Measurements from ENCODE around the gene SLC38A1.

SLC38A1 gene

DNA sequence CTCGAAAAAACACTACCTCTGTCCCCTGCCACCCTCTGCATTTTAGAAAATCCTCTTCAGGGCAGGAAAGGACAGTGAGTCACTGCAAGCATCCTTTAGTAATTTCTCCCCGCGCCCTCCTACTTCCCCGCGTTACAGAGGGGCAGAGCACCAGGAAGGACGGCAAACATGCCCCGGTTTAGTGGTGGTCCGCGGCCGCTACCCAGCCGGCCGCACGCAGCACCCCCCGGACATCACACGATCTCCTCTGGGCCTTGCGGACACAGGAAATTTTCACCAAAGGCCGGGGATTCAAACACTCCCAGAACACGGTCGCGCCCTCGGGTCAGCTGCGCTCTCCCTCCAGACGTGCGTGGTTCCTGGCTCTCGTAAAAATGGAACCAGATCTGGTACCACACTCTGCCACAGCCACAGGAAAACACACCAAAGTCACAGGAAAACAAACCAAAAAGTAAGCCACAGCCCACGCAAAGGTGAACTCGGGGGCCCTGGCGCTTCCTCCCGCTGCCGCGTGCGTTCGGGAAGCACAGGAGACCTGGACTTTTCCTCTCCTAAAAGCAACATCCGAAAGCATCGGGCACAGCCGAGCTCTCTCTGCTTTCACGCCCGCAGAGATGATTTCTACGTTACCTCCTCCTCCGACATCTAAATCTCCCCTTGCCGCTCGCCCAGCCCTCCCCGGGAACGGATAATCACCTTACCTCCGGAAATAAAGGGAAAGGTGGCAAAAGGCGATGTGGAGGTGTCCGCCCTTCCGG is 839 bp downstream of the SLC38A1 start:
- peak overlapping the region; percentile 96 for H3K27ac ChIP-seq
- TF ChIP-seq, protein P1, sequence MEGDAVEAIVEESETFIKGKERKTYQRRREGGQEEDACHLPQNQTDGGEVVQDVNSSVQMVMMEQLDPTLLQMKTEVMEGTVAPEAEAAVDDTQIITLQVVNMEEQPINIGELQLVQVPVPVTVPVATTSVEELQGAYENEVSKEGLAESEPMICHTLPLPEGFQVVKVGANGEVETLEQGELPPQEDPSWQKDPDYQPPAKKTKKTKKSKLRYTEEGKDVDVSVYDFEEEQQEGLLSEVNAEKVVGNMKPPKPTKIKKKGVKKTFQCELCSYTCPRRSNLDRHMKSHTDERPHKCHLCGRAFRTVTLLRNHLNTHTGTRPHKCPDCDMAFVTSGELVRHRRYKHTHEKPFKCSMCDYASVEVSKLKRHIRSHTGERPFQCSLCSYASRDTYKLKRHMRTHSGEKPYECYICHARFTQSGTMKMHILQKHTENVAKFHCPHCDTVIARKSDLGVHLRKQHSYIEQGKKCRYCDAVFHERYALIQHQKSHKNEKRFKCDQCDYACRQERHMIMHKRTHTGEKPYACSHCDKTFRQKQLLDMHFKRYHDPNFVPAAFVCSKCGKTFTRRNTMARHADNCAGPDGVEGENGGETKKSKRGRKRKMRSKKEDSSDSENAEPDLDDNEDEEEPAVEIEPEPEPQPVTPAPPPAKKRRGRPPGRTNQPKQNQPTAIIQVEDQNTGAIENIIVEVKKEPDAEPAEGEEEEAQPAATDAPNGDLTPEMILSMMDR (IDR thresholded peaks at IDR 0.05): no peak
- H3K27me3 ChIP-seq (ENCODE audit: control insufficient read depth, insufficient read depth, low read length): no peaks in the 10 kb centered on the region
- H3K36me3 ChIP-seq (ENCODE audit: control insufficient read depth, insufficient read depth, low read length): no peaks in the 10 kb centered on the region
- H3K9me3 ChIP-seq (ENCODE audit: control insufficient read depth, low read length): no peaks in the 10 kb centered on the region
- H3K9ac ChIP-seq: peak overlapping the region; percentile 82
- peak overlapping the region; percentile 97 for H2AFZ ChIP-seq
- peak overlapping the region; percentile 89 for H3K4me2 ChIP-seq (ENCODE audit: low read length)
- H3K4me1 ChIP-seq: peaks cover 23% of the 10 kb centered on the region
- H3K4me3 ChIP-seq (ENCODE audit: low read depth, low read length): peak overlapping the region; percentile 76
- H3K79me2 ChIP-seq: peaks cover 31% of the 10 kb centered on the region

DNA sequence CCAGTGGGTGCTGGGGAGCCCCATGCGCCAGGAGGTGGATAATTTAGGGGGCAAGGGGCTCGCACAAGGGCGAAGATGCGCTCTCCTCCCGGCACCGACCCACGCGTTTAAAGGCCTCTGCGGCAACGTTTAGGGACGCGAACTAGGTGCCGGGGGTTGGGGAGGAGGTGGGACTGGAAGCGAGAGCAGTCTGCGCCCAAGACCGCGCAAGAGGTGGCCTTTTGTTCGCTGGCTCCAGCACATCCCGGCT is 1.3 kb downstream of the SLC38A1 start:
- peaks cover 23% of the 10 kb centered on the region for H3K4me1 ChIP-seq
- peak overlapping the region; percentile 89 for H3K4me2 ChIP-seq (ENCODE audit: low read length)
- no peaks in the 10 kb centered on the region for H3K36me3 ChIP-seq (ENCODE audit: control insufficient read depth, insufficient read depth, low read length)
- peak overlapping the region; percentile 97 for H2AFZ ChIP-seq
- TF ChIP-seq, protein P1 (IDR thresholded peaks at IDR 0.05): no peak
- peak overlapping the region; percentile 82 for H3K9ac ChIP-seq
- H3K79me2 ChIP-seq: peaks cover 34% of the 10 kb centered on the region
- peak overlapping the region; percentile 96 for H3K27ac ChIP-seq
- H3K27me3 ChIP-seq (ENCODE audit: control insufficient read depth, insufficient read depth, low read length): no peaks in the 10 kb centered on the region
- peak overlapping the region; percentile 76 for H3K4me3 ChIP-seq (ENCODE audit: low read depth, low read length)
- no peaks in the 10 kb centered on the region for H3K9me3 ChIP-seq (ENCODE audit: control insufficient read depth, low read length)

DNA sequence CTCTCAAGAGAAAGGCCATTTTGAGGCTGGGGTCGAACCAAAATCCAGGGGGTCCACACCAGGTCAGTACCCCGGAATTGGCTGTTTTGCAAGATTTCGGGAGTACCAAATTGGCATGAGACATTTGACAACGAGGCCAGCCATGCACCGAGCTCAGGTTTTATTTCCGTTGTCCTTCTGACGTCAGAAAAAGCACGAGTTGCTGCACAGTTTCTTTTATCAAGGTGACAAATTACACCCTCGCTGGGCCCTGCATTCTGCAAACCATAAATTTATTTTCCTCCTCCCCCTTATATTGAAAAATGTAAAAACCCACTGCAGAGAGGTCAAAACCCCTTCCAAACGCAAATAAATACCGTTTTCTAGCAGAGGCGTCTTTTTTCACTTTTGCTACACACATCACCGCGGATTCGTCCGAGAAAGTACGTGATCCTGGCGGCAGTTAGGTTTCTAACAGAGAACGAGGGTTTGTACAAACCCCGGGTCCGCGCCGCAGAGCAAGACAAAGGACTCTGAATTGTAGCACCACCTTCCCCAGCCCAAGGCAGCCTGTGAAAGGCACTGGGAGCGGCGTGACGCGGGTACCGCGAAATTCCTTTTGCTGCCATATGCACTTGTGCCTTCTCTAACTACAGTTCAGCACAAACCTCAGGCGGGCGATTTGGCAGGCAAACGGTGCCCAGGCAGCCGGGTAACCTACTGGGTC is 1.8 kb downstream of the SLC38A1 start:
- H3K4me3 ChIP-seq (ENCODE audit: low read depth, low read length): peak overlapping the region; percentile 76
- H3K4me1 ChIP-seq: peaks cover 25% of the 10 kb centered on the region
- peak overlapping the region; percentile 82 for H3K9ac ChIP-seq
- peak overlapping the region; percentile 97 for H2AFZ ChIP-seq
- H3K27ac ChIP-seq: peak overlapping the region; percentile 96
- peaks cover 34% of the 10 kb centered on the region for H3K79me2 ChIP-seq
- TF ChIP-seq, protein P1 (IDR thresholded peaks at IDR 0.05): peak; percentile 6
- peak overlapping the region; percentile 89 for H3K4me2 ChIP-seq (ENCODE audit: low read length)
- no peaks in the 10 kb centered on the region for H3K9me3 ChIP-seq (ENCODE audit: control insufficient read depth, low read length)
- H3K36me3 ChIP-seq (ENCODE audit: control insufficient read depth, insufficient read depth, low read length): no peaks in the 10 kb centered on the region
- H3K27me3 ChIP-seq (ENCODE audit: control insufficient read depth, insufficient read depth, low read length): no peaks in the 10 kb centered on the region

DNA sequence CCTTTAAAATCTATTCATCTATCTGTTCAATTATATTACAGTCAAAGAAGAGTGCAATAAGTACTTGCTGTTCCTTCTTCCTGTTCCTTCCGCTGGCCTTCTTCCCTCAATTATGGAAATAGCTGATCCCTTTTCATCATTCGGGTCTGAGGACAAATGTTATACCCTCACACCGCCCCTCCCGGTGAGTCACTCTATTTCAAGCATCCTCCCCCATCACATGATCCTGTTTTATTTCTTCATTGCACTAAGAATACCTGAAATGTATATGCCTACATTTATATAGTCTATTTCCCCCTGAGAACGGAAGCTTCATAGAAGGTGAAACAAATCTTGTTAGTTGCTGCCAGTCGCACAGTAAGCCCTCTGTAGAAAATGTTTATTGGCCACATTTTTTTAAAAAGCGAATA is 2.5 kb downstream of the SLC38A1 start:
- Histone ChIP-seq H3K4me3 (ENCODE audit: low read depth, low read length) (no peak overlapping the region), H2AFZ (no peak overlapping the region), H3K9me3 (ENCODE audit: control insufficient read depth, low read length) (no peaks in the 10 kb centered on the region), H3K9ac (no peak overlapping the region), H3K27me3 (ENCODE audit: control insufficient read depth, insufficient read depth, low read length) (no peaks in the 10 kb centered on the region), H3K27ac (peak overlapping the region; percentile 96), H3K4me1 (peaks cover 31% of the 10 kb centered on the region), H3K4me2 (ENCODE audit: low read length) (no peak overlapping the region), H3K36me3 (ENCODE audit: control insufficient read depth, insufficient read depth, low read length) (no peaks in the 10 kb centered on the region), H3K79me2 (peaks cover 37% of the 10 kb centered on the region)
- TF ChIP-seq, protein P1 (IDR thresholded peaks at IDR 0.05): no peak

Measured in parathyroid adenoma (tissue), 2 donors.